Activated CD8-positive, alpha-beta memory T cell treated with anti-CD3 and anti-CD28 coated beads, Interleukin-2, amount 50 U/mL, for 1 hour (primary cell): ENCODE data around the gene CNN2.
A peak's percentile ranks its signal among the peaks of the same experiment; 100 is the strongest.

Experiments
- DNase-seq: peaks from one replicate; pipeline ENCODE4 v3.0.0-alpha.2; 2020; ENCODE audit errors: extremely low read depth

Gene CNN2

DNA sequence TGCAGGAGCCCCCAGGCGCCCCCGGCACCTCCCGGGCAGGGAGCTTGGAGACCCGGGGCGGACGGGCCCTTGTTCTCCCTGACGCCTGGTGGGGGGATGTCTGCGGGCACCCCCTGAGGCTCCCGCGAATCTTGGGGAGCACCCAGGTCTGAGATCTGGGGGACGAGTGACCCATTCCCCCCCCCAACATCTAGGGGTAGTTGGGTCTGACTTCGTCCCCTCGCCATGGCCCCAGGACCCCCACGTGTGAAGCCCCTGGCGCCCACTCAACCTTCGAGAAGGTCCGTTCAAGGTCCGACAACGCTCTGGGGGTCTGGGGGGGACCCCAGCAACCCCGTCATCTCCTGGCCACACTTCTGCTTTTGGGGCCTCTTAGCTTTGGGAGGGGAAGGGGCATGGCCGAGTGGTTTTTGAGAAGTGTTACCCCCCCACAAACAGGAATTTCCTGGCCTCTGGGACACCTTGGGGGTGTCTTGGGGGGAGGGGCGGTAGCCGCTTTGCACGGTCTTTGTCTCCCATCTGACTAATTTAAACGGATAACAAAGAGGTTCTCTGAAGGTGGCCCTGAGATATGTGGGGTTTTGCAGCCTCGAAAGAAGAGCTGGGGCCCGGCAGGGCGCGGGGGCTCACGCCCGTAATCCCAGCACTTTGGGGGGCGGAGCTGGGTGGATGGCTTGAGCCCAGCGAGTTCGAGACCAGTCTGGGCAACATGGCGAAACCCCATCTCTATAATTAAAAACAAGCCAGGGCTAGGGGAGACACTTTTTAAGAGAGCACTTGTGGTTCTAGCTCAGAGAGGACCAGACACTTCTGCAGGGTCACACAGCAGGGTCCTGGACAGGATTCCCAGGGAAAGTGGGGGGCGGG lies 608 bp downstream of the CNN2 start:
- DNase-seq: no peak

DNA sequence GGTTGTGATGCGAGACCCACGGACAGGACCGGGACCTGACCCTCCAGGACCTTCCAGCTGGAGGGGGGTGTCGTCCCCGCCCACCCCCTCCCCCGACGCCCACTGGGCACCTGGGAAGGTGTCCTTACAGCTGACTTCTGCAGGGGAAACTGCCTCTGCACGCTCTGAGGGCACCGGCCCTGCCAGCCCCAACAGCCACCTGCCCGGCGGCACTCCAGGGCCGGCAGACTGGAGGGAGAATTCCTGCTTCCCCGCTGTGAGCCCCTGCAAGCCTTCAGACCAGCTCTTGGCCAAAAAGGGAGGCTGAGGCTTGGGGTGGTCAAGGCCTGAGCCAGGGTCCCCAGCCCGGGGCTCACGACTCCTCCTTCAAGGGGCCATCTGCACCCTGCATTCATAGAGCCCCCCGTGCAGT lies 1.2 kb downstream of the CNN2 start:
- DNase-seq: no peak

DNA sequence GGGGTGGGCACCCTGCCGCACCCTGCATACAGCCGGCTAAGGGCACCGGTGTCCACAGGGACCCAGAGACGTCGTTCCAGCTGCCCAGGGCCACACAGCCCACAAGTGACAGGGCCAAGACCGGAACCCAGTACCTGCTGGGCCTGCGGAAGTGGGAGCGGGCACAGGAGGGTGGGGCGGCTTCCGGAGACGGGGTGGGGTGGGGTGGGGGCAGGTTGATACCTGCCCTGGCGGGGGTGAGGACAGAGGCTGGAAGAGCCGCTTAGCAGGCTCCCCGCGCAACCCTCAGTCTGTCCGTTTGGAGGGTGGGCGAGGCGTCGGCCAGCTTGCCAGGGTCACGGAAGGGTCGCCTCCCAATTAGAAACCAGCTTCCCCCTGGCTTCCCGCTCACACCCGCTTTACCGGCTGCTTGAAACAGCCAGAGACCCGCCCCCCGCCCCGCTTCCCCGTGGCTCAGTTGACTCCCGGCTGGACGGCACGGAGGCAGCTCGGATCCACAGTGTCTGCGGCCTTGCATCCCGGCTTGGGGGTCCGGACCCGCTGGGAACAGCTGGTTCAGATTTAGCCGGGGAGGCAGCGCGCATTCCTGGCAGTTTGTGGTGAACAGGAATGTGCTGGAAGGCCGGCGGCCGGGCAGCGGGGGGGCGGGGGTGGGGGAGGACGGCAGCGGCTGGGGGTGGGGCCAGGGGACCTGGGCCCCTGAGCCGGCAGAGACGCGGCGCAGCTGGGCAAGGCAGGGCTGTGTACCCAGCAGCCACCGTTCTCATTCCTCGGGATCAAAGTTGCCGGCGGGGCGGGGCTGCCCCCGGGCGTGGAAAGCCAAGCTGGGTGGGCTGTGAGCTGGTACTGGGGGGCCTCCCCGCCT lies 1.9 kb downstream of the CNN2 start:
- DNase-seq: no peak

GRCh38 chr19:1032264-1032867 lies 6.0 kb downstream of the CNN2 start:
- no peak for DNase-seq

- no peak for DNase-seq
These were observed 9.7 kb downstream of the CNN2 start for GRCh38 chr19:1035998-1036621.

- DNase-seq: no peak
These were observed 11.2 kb downstream of the CNN2 start for GRCh38 chr19:1037621-1038064.

DNA sequence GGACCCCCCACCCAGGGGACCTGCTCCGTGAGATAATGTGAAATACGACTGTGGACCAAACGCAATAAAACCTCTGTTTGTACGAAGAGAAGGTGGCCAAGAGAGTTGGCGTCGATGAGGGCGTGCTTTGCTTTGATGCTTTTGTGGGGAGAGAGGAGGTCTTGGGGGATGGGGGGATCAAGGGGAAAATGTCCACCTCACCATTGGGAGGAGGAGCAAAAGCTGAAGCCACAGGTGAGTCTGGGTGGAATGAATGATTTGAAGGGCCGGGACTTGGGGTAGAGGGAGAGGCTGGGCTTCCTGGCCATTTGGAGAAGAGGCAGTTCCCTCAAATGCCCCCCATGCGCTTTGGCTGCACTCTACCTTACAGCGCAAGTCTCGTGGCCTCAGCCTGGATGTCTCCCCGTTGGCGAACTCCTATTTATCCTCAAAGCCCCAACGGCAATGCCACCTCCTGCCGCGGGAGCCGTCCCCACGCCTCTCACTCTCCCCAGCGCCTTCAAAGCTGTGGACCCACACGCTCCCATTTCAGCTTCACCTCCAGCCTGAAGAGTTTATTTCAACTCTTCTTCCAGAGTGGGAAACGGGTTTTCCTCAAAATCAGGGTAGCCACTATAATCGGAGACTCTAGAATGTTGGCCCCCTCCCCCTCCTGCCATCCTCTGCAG lies 12.7 kb downstream of the CNN2 start:
- no peak for DNase-seq

DNA sequence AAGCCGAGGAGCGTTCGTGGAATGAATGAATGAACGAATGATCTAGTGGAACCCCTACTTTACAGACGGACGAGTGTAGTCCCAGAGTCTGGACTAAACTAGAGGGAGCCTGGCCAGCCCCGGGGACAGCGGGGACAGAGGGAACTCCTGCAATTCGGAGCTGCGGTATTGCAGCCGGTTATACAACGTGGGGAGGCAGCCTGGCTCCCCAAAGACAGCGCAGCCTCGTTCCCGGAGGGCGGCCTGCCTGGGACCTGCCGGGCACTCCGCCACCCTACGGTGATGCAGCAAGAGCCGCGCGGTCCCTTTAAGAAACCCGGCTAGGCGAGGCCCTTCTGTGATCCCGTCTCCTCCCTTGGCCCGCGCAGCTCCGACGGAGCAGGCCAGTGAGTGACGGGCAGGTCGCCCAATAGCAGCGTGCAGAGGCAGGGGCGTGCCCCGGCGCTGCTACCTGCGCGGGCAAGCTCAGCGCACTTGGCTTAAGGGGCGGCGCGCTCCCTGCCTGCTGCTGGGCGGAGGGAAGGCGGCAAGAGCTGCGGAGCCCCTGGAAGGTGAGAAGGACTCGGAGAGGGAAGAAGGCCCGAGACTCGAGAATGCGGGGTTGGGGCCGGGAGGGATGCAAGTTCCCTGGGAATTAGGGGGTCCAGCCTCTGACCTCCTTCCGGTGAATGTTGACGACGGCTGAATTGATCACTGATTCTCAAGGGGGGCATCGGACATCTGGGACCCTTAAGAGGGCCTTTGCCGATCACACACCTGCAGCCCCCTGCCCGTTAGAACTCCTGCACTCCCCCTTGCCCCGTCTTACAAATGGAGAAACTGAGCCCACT lies 13.5 kb downstream of the CNN2 start, which contains the start of gene ABCA7:
Gene ABCA7 (plus strand): TSS at position 462 of the 830 bp plus-strand sequence. CDS start 1,255 bp downstream, outside the sequence.
- DNase-seq: peak; percentile 93

- peak; percentile 68 for DNase-seq
These were observed 14.3 kb downstream of the CNN2 start for GRCh38 chr19:1040476-1041271.

DNA sequence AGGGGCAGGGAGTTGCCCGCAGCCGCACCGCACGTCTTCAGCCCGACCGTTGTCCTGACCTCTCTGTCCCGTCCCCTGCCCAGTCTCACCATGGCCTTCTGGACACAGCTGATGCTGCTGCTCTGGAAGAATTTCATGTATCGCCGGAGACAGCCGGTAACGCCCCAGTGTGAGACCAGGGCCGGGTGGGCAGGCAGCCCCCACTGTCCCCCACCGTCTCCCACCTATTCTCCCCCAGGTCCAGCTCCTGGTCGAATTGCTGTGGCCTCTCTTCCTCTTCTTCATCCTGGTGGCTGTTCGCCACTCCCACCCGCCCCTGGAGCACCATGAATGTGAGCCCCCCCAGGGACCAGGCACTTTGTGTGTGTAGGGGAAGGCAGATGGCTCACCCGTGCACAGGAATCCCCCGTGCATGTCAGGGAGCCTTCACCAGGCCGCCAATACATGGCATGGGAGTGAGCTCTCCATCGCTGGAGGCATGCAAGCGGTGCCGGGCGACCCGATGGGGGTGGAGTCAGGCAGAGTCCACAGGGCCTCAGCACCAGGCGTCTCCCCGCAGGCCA lies 14.9 kb downstream of the CNN2 start:
- no peak for DNase-seq

GRCh38 chr19:1041835-1042685 lies 15.7 kb downstream of the CNN2 start:
- DNase-seq: no peak

GRCh38 chr19:1042689-1043511 lies 16.5 kb downstream of the CNN2 start:
- no peak for DNase-seq

- no peak for DNase-seq
These were observed 18.8 kb downstream of the CNN2 start for GRCh38 chr19:1045247-1045603.

DNA sequence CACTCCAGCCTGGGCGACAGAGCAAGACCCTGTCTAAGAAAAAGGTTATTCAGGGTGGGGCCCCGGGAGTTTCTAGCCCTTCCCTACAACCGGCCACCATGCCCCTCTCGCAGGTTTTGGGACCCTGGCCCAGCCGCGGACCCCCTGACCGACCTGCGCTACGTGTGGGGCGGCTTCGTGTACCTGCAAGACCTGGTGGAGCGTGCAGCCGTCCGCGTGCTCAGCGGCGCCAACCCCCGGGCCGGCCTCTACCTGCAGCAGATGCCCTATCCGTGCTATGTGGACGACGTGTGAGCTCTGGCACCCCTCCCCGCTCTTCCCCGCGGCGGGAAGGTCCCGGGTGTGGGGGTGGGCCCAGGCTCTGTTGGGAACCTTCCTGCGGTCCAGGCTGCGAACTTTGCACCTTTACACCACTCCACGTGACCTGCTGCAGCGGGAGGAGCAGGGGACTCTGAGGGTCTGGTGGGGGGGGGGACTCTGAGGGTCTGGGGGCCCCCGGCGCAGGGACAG lies 19.8 kb downstream of the CNN2 start:
- DNase-seq: no peak

DNA sequence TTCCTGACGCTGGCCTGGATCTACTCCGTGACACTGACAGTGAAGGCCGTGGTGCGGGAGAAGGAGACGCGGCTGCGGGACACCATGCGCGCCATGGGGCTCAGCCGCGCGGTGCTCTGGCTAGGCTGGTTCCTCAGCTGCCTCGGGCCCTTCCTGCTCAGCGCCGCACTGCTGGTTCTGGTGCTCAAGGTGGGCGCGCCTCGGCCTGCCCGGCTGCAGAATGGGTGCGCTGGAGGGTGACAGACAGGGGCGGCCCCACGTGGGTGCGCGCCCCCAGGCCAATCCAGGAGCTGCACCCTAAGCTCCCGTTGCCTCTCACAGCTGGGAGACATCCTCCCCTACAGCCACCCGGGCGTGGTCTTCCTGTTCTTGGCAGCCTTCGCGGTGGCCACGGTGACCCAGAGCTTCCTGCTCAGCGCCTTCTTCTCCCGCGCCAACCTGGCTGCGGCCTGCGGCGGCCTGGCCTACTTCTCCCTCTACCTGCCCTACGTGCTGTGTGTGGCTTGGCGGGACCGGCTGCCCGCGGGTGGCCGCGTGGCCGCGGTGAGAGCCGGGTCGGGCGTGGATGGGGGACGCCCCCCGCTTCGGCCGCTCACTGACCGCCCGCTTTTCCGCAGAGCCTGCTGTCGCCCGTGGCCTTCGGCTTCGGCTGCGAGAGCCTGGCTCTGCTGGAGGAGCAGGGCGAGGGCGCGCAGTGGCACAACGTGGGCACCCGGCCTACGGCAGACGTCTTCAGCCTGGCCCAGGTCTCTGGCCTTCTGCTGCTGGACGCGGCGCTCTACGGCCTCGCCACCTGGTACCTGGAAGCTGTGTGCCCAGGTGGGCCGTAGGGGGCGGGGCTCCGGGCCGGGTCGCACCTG lies 20.7 kb downstream of the CNN2 start:
- DNase-seq: no peak

DNA sequence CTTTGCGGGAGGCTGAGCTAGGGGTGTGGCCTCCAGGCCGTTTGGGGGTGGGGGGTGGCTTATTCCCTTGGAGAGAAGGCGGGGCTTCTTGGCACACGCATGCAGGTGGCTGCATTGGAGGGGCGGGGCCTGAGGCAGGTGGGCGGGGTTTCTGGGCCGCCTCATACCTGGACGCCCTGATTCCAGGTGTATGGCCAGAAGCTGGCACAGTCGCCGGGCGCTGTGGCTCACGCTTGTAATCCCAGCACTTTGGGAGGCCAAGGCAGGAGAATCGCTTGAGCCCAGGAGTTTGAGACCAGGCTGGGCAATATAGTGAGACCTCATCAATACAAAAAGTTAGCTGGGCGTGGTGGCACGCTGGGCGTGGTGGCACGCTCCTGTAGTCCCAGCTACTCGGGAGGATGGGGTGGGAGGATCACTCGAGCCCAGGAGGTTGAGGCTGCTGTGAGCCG lies 21.3 kb downstream of the CNN2 start:
- DNase-seq: no peak
